HepG2 (cell line): Measurements from ENCODE around the gene KL. TPM values are rescaled to one million over a fixed set of nuclear protein-coding genes. Genes with fewer than 3 reads are reported as not detected.

Experiments
- AKNA ChIP-seq: sonication (generic); formaldehyde crosslinking; IDR thresholded peaks from 2 replicates; pipeline ENCODE4 v1.4.0; 2020; ENCODE audit warnings: missing genetic modification reagents, borderline replicate concordance
- ARID2 ChIP-seq: sonication (generic); formaldehyde crosslinking; IDR thresholded peaks from 2 replicates; pipeline ENCODE4 v1.8.1; 2022; ENCODE audit warnings: mild to moderate bottlenecking, missing genetic modification reagents, borderline replicate concordance
- BATF2 ChIP-seq: sonication (generic); formaldehyde crosslinking; IDR thresholded peaks from 2 replicates; pipeline ENCODE4 v1.8.0; 2022; ENCODE audit warnings: mild to moderate bottlenecking, missing genetic modification reagents, moderate library complexity
- FOSL2 ChIP-seq: sonication (generic); formaldehyde crosslinking; IDR thresholded peaks from 2 replicates; pipeline ENCODE4 v1.4.0; 2020; ENCODE audit warnings: missing genetic modification reagents
- FOXK1 ChIP-seq: sonication (generic); formaldehyde crosslinking; IDR thresholded peaks from 2 replicates; pipeline ENCODE4 v1.4.0; 2020; ENCODE audit warnings: low read depth, missing genetic modification reagents, borderline replicate concordance
- MAFK ChIP-seq, 2 experiments: IDR thresholded peaks in 1 of 2; conservative IDR thresholded peaks in 1 of 2; 2 replicates each; pipeline ENCODE4 v1.6.1; 2011; ENCODE audit warnings: improper control_type of control experiment in 2 of 2, low read length in 2 of 2
- MTF2 ChIP-seq: sonication (generic); formaldehyde crosslinking; IDR thresholded peaks from 2 replicates; pipeline ENCODE4 v1.5.0; 2020; ENCODE audit warnings: missing genetic modification reagents, borderline replicate concordance
- PAXIP1 ChIP-seq: sonication (generic); formaldehyde crosslinking; conservative IDR thresholded peaks from 2 replicates; pipeline ENCODE4 v1.4.0; 2020; ENCODE audit warnings: mild to moderate bottlenecking, missing genetic modification reagents, moderate library complexity
- SOX13 ChIP-seq, 3 experiments: fragments of 450-650 bp in 1 of 3; sonication (generic) in 1 of 3; formaldehyde crosslinking in 1 of 3; IDR thresholded peaks in 2 of 3; conservative IDR thresholded peaks in 1 of 3; 2 replicates each; pipeline versions ENCODE4 v1.5.0 to v1.6.1; 2016 to 2020; ENCODE audit warnings: antibody characterized with exemption in 1 of 3, mild to moderate bottlenecking in 1 of 3, missing compliant biosample characterization in 1 of 3, missing genetic modification reagents in 1 of 3, moderate library complexity in 1 of 3
- XRCC5 ChIP-seq: fragments of 200-400 bp; formaldehyde crosslinking; optimal IDR thresholded peaks from 2 replicates; pipeline ENCODE3; 2017; ENCODE audit warnings: mild to moderate bottlenecking, low read length
- ZNF430 ChIP-seq: sonication (generic); formaldehyde crosslinking; IDR thresholded peaks from 2 replicates; pipeline ENCODE4 v1.9.0; 2021; ENCODE audit warnings: mild to moderate bottlenecking, missing genetic modification reagents
- ZNF446 ChIP-seq: sonication (generic); formaldehyde crosslinking; IDR thresholded peaks from 2 replicates; pipeline ENCODE4 v1.5.0; 2020; ENCODE audit warnings: mild to moderate bottlenecking, missing genetic modification reagents
- ZNF484 ChIP-seq: sonication (generic); formaldehyde crosslinking; IDR thresholded peaks from 2 replicates; pipeline ENCODE4 v1.5.1; 2020; ENCODE audit warnings: mild to moderate bottlenecking, low read depth, missing genetic modification reagents, borderline replicate concordance
- ZNF558 ChIP-seq: sonication (generic); formaldehyde crosslinking; IDR thresholded peaks from 2 replicates; pipeline ENCODE4 v1.9.0; 2022; ENCODE audit warnings: mild to moderate bottlenecking, missing genetic modification reagents, borderline replicate concordance
- ZNF562 ChIP-seq: sonication (generic); formaldehyde crosslinking; IDR thresholded peaks from 2 replicates; pipeline ENCODE4 v1.8.0; 2022; ENCODE audit warnings: missing genetic modification reagents, borderline replicate concordance
- ZNF619 ChIP-seq: sonication (generic); formaldehyde crosslinking; IDR thresholded peaks from 2 replicates; pipeline ENCODE4 v1.4.0; 2020; ENCODE audit warnings: mild to moderate bottlenecking, missing genetic modification reagents
- ZNF678 ChIP-seq: sonication (generic); formaldehyde crosslinking; IDR thresholded peaks from 2 replicates; pipeline ENCODE4 v1.4.0; 2020; ENCODE audit warnings: mild to moderate bottlenecking, missing genetic modification reagents
- ZNF703 ChIP-seq: sonication (generic); formaldehyde crosslinking; IDR thresholded peaks from 2 replicates; pipeline ENCODE4 v1.5.1; 2020; ENCODE audit warnings: missing genetic modification reagents, mild to moderate bottlenecking, moderate library complexity, borderline replicate concordance
- ZNF776 ChIP-seq: sonication (generic); formaldehyde crosslinking; IDR thresholded peaks from 2 replicates; pipeline ENCODE4 v1.4.0; 2020; ENCODE audit warnings: mild to moderate bottlenecking, missing genetic modification reagents
- polyA plus RNA-seq, 8 experiments: library from polyadenylated mRNA; depleted of rRNA in 3 of 8; stranded (reverse) in 7 of 8; unstranded in 1 of 8; fragments of >200 nt; fragmentation: Illumina TruSeq in 4 of 8; extraction: Trizol in 4 of 8; gene quantifications; 2 replicates each; pipeline versions ENCODE4 v1.2.1 to v1.2.3, GENCODE V29; 2011 to 2016; ENCODE audit warnings: low read depth in 4 of 8, missing spikeins in 1 of 8, mixed read lengths in 1 of 8; ENCODE audit not compliant: insufficient read depth in 1 of 8
- total RNA-seq, 5 experiments: library from RNA; depleted of rRNA; stranded (reverse); fragments of >200 nt; fragmentation: Illumina TruSeq; extraction: Trizol; gene quantifications; 2 replicates each; pipeline ENCODE4 v1.2.3, GENCODE V29; 2016; ENCODE audit warnings: low read depth in 1 of 5

The KL gene
- total and polyA plus RNA-seq, 2 of the 13 experiments (the other 11 are each of a cell fraction or from before 2014, with no cell fraction given): not detected

DNA sequence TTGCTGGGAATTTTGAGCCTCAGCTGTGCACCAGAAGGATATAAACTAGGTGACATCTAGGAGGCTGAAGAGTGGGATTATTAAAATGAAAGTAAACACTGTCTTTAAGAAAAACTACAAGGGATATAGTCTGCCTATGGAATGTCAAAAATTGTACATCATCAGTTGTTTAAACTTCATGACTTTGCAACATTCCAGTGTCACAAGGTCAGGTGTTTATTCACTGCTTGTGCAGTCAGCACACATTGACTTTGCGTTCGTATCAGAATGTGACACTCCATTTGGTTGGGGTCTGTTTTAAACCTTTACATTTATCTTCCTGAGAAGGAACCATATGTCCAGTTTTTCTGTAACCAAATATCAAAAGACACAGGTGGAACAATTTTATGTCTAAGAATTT, 85.6 kb downstream of the KL start (continued):
- TF ChIP-seq ARID2 (no peak), FOSL2 (CRISPR knock-in tag) (peak; percentile 63; the same call in 1 of the 2 replicates), ZNF446 (no peak), FOXK1 (0 out of 2 replicates have a peak, but pooled peaks have one; percentile 23), ZNF619 (no peak), ZNF776 (CRISPR knock-in tag) (no peak), MTF2 (CRISPR knock-in tag) (no peak), PAXIP1 (CRISPR knock-in tag) (no peak), ZNF703 (CRISPR knock-in tag) (no peak), ZNF430 (CRISPR knock-in tag) (no peak), MAFK (conservative IDR thresholded peaks at IDR 0.05 in 1 of 2, IDR thresholded peaks at IDR 0.05 in 1 of 2; ENCODE audit: low read length in 2 of 2) (peak; percentile 76 to 77), ZNF484 (CRISPR knock-in tag) (no peak), AKNA (CRISPR knock-in tag) (no peak), ZNF558 (no peak), ZNF562 (CRISPR knock-in tag) (no peak), SOX13 (IDR thresholded peaks at IDR 0.05) (no peak), SOX13 (CRISPR knock-in tag; conservative IDR thresholded peaks at IDR 0.05 in 1 of 2, IDR thresholded peaks at IDR 0.05 in 1 of 2) (peak in 1 of 2 experiments; percentile 56; a peak in 2 of 4 replicates), XRCC5 (no peak), BATF2 (CRISPR knock-in tag) (no peak), ZNF678 (CRISPR knock-in tag) (no peak)
